Spleen (tissue), 11 donors: ENCODE data around the gene UBE2D3. TPM values are rescaled to one million over a fixed set of nuclear protein-coding genes. Genes with fewer than 3 reads are reported as not detected.
A peak's percentile ranks its signal among the peaks of the same experiment; 100 is the strongest.
"Not testable (repeated sequence)": the region's sequence is repeated elsewhere in the genome, so short reads cannot be mapped to it uniquely, and the experiment has no call there.

Experiments
- DNase-seq: peaks from one replicate; pipeline ENCODE4 v3.0.0-alpha.2; 2020
- H3K27ac ChIP-seq, 8 donors: fragments of 200-600 bp; sonication (generic) in 7 of 8; 1 replicate in 4 of 8; 2 replicates in 4 of 8; pipeline versions ENCODE4 v1.5.0 to v1.8.0; 2016 to 2021; ENCODE audit warnings: inconsistent platforms in 4 of 8, mild to moderate bottlenecking in 4 of 8, moderate library complexity in 1 of 8
- H3K27me3 ChIP-seq, 7 donors: fragments of 200-600 bp; sonication (generic) in 6 of 7; replicated peaks in 1 of 7; 1 replicate in 4 of 7; 2 replicates in 3 of 7; pipeline versions ENCODE4 v1.5.0 to v1.8.0; 2016 to 2021; ENCODE audit warnings: inconsistent platforms in 3 of 7, mild to moderate bottlenecking in 1 of 7
- H3K36me3 ChIP-seq, 6 donors: fragments of 200-600 bp; sonication (generic) in 5 of 6; 1 replicate in 4 of 6; 2 replicates in 2 of 6; pipeline versions ENCODE4 v1.5.0 to v1.8.0; 2016 to 2021; ENCODE audit warnings: inconsistent platforms in 2 of 6
- H3K4me1 ChIP-seq, 6 donors: fragments of 200-600 bp; sonication (generic) in 5 of 6; 1 replicate in 3 of 6; 2 replicates in 3 of 6; pipeline versions ENCODE4 v1.5.0 to v1.8.0; 2016 to 2021; ENCODE audit warnings: inconsistent platforms in 3 of 6
- H3K4me3 ChIP-seq, 8 donors: fragments of 200-600 bp; sonication (generic) in 7 of 8; 1 replicate in 4 of 8; 2 replicates in 4 of 8; pipeline versions ENCODE4 v1.5.0 to v1.8.0; 2016 to 2021; ENCODE audit warnings: inconsistent platforms in 4 of 8, mild to moderate bottlenecking in 4 of 8, moderate library complexity in 2 of 8
- H3K9me3 ChIP-seq, 8 donors: fragments of 200-600 bp; sonication (generic) in 7 of 8; 1 replicate in 4 of 8; 2 replicates in 4 of 8; pipeline versions ENCODE4 v1.5.0 to v1.8.0; 2016 to 2021; ENCODE audit warnings: inconsistent platforms in 4 of 8
- CTCF ChIP-seq, 11 experiments: fragments of 200-600 bp in 7 of 11; fragments of 450-650 bp in 4 of 11; sonication (generic) in 4 of 11; IDR thresholded peaks in 8 of 11; conservative IDR thresholded peaks in 3 of 11; 1 replicate in 7 of 11; 2 replicates in 4 of 11; pipeline versions ENCODE4 v1.4.0 to v1.8.0; 2016 to 2021; ENCODE audit warnings: antibody characterized with exemption in 11 of 11, inconsistent platforms in 4 of 11, mild to moderate bottlenecking in 1 of 11
- POLR2A ChIP-seq, 3 donors: fragments of 450-650 bp; IDR thresholded peaks; one replicate each; pipeline ENCODE4 v1.5.1; 2017; ENCODE audit warnings: antibody characterized with exemption in 3 of 3, mild to moderate bottlenecking in 1 of 3
- POLR2AphosphoS5 ChIP-seq, 3 donors: sonication (generic); formaldehyde crosslinking; IDR thresholded peaks; one replicate each; pipeline ENCODE4 v1.5.1; 2017; ENCODE audit warnings: antibody characterized with exemption in 3 of 3
- WGBS, 5 donors: extraction: QIAGEN DNeasy Blood & Tissue Kit in 3 of 5; methylation state at CpG; one replicate each; pipeline versions ENCODE4 v1.1.5 to v1.1.7; 2013 to 2018; 5-methylcytosine and 5-hydroxymethylcytosine counted together
- intact Hi-C: fragments of 100-400 bp; cut with DNase I; formaldehyde crosslinking; loops from one replicate; pipeline ENCODE4 v1.15.0; 2023; ENCODE audit warnings: low total_unique reads
- polyA plus RNA-seq, 3 donors: library from polyadenylated mRNA; stranded (reverse); fragments of 200-250 nt; gene quantifications; one replicate each; pipeline ENCODE4 v1.2.1, GENCODE V29; 2013
- total RNA-seq, 7 donors: library from RNA; depleted of rRNA in 3 of 7; stranded (reverse); fragments of >200 nt in 3 of 7; fragmentation: NEBNext Ultra II Directional in 4 of 7; extraction: Animal tissue kit (Norgen Biotek cat#: 25700) in 4 of 7; gene quantifications; one replicate each; pipeline versions ENCODE4 v1.1.0 to v1.2.1, GENCODE V29; 2016 to 2021
- donor health status: healthy with polysubstance abuse.
- donor health status: DM: no; HTN: no; CAD: no; lungs with moderate emphysema.
- donor health status: DM: no; HTN: no; CAD: no.
- donor health status: Bipolar disorder and iron deficiency.
- donor health status: healthy.
- donor health status: DM: no; HTN: no; CAD: no.
- donor health status: DM: yes; HTN: yes; CAD: no.

UBE2D3 gene
- total and polyA plus RNA-seq, 10 donors: 152 to 459 (median 309) TPM

GRCh38 chr4:102868781-102869568 lies 41.6 kb upstream of the UBE2D3 start, which contains the start of gene CISD2:
Gene CISD2 (plus strand): TSS chr4:102868992. CDS start chr4:102869085, 93 bp downstream.
- 0% methylated on average over 15 to 71 of the region's 71 CpGs for WGBS, 5 donors
- H3K4me1 ChIP-seq: peaks cover 12 to 70% (median 41%) of the 10 kb centered on the region in 6 donors
- intact Hi-C loops: loop anchor here (5.0 kb wide), 1 partner anchor 42 kb away; the partner anchor contains the start of gene UBE2D3
- no peaks in the 10 kb centered on the region for H3K27me3 ChIP-seq
- H3K9me3 ChIP-seq: no peaks in the 10 kb centered on the region
- peaks cover 0 to 5% (median 0%) of the 10 kb centered on the region in 6 donors for H3K36me3 ChIP-seq
- DNase-seq: peak; percentile 99
- peak within 1 kb of the TSS; percentile 62 to 90 (median 74) for H3K4me3 ChIP-seq
- peak within 1 kb of the TSS; percentile 91 to 99 (median 98) for H3K27ac ChIP-seq
- TF ChIP-seq CTCF (IDR thresholded peaks at IDR 0.05 in 8 of 11, conservative IDR thresholded peaks at IDR 0.05 in 3 of 11) (peak in 8 of 11 experiments; percentile 8 to 33 (median 18)), POLR2AphosphoS5 (IDR thresholded peaks at IDR 0.05) (peak; percentile 91 to 97 (median 96)), POLR2A (IDR thresholded peaks at IDR 0.05) (peak; percentile 10 to 61 (median 43))

DNA sequence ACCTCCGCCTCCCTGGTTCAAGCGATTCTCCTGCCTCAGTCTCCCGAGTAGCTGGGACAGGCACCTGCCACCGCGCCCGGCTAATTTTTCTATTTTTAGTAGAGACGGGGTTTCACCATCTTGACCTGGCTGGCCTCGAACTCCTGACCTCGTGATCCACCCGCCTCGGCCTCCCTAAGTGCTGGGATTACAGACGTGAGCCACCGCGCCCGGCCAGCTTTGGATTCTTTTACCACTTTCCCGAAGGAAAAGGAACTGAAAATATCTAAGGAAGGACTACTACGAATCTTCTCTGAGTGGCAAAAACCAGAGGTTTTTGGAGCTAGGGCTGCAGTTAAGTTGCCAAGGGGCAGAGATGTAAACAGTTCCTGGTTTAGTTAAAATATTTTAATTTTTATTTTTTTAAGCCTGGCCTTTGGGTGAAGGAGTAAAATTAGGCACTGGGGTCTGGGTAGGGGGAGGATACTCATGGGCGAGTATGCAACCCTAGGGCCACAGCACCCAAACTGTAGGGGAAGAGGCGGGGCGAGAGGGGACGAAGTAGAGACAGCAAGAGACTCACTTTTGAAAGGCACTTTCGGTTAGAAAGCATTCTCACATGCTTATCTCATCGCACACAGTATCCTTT lies 40.9 kb upstream of the UBE2D3 start:
- intact Hi-C loops: loop anchor here (5.0 kb wide), 1 partner anchor 41 kb away; the partner anchor contains the start of gene UBE2D3
- peak; percentile 82 for DNase-seq
- Histone ChIP-seq H3K4me3 (peak overlapping the region; percentile 62 to 90 (median 74)), H3K36me3 (peaks cover 0 to 5% (median 0%) of the 10 kb centered on the region in 6 donors), H3K9me3 (no peaks in the 10 kb centered on the region), H3K27ac (peak overlapping the region; percentile 91 to 99 (median 98)), H3K27me3 (no peaks in the 10 kb centered on the region), H3K4me1 (peaks cover 12 to 70% (median 41%) of the 10 kb centered on the region in 6 donors)
- no peak for TF ChIP-seq CTCF (IDR thresholded peaks at IDR 0.05 in 8 of 11, conservative IDR thresholded peaks at IDR 0.05 in 3 of 11)
- WGBS, 5 donors: 3 to 17% (median 5%) methylated on average over 22 to 23 of the region's 23 CpGs

- Histone ChIP-seq H3K4me3 (peak overlapping the region; percentile 62 to 90 (median 74)), H3K27me3 (no peaks in the 10 kb centered on the region), H3K9me3 (no peaks in the 10 kb centered on the region), H3K36me3 (no peaks in the 10 kb centered on the region), H3K4me1 (peaks cover 12 to 75% (median 42%) of the 10 kb centered on the region in 6 donors), H3K27ac (peak overlapping the region; percentile 91 to 99 (median 98))
- TF ChIP-seq CTCF (IDR thresholded peaks at IDR 0.05 in 8 of 11, conservative IDR thresholded peaks at IDR 0.05 in 3 of 11): no peak
- no peak for TF ChIP-seq POLR2A (IDR thresholded peaks at IDR 0.05)
- no peak for DNase-seq
- 61 to 72% (median 68%) methylated on average over 12 of the region's 12 CpGs for WGBS, 5 donors
- intact Hi-C loops: loop anchor here (5.0 kb wide), 1 partner anchor 40 kb away; the partner anchor contains the start of gene UBE2D3
Observed at GRCh38 chr4:102867278-102868152, 40.2 kb upstream of the UBE2D3 start.

DNA sequence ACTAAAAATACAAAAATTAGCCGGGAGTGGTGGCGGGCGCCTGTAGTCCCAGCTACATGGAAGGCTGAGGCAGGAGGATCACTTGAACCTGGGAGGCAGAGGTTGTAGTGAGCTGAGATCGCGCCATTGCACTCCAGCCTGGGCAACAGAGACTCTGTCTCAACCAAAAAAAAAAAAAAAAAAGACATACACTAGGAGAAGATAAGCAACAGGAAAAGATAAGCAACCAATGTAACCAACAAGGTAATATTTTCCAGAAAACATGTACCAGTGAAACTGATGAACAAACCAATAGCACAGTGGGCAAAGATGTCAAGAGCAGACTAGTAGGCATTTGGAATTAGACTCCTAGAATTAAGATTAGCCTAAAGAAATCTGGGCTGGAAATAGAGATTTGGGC lies 38.0 kb upstream of the UBE2D3 start:
- intact Hi-C loops: loop anchor here (5.0 kb wide), 1 partner anchor 38 kb away; the partner anchor contains the start of gene UBE2D3
- H3K36me3 ChIP-seq: not testable (repeated sequence)
- WGBS, 5 donors: 96 to 100% (median 99%) methylated on average over 5 of the region's 5 CpGs

More for the DNA sequence above, 38.0 kb upstream of the UBE2D3 start:
- H3K4me3 ChIP-seq, H3K27me3 ChIP-seq, H3K9me3 ChIP-seq, DNase-seq, H3K27ac ChIP-seq: not testable (repeated sequence)
- H3K4me1 ChIP-seq: peaks cover 12 to 64% (median 29%) of the 10 kb centered on the region in 6 donors
